H1 (cell line): ENCODE measurements around the gene SLC6A18. TPM values are rescaled to one million over a fixed set of nuclear protein-coding genes. Genes with fewer than 3 reads are reported as not detected.

Experiments
- CTCF ChIA-PET: fragments of 300-600 bp; sonication (Branson Sonifier 250); formaldehyde crosslinking; loops from one replicate; lab custom pipeline; 2021; ENCODE audit not compliant: partially characterized antibody; lab: Charles Lee
- POLR2A ChIA-PET: fragments of 300-600 bp; sonication (Branson Sonifier 250); formaldehyde crosslinking; loops from one replicate; lab custom pipeline; 2021; ENCODE audit warnings: inconsistent platforms; ENCODE audit not compliant: partially characterized antibody; lab: Charles Lee
- DNase-seq, 2 experiments: peaks; one replicate each; pipeline versions ENCODE4 v3.0.0 to v3.0.0-alpha.2; 2010 to 2022; ENCODE audit warnings: low spot score in 2 of 2, low read depth in 1 of 2, mixed read lengths in 1 of 2
- FAIRE-seq: peaks from 2 replicates; lab custom pipeline; 2011; peaks lifted over from hg19 to GRCh38; lab: Jason Lieb, UNC
- H2AFZ ChIP-seq: 2 replicates; pipeline ENCODE4 v1.8.1; 2012; ENCODE audit warnings: low read length, inconsistent platforms
- H2AK5ac ChIP-seq: 2 replicates; pipeline ENCODE4 v1.6.1; 2013; ENCODE audit warnings: low read depth, low read length
- H2BK120ac ChIP-seq: replicated peaks from 2 replicates; pipeline ENCODE3; 2013; ENCODE audit warnings: low read depth, low read length, inconsistent platforms
- H2BK12ac ChIP-seq: 2 replicates; pipeline ENCODE4 v1.6.1; 2013; ENCODE audit warnings: low read depth, low read length
- H2BK15ac ChIP-seq: 2 replicates; pipeline ENCODE4 v1.6.1; 2013; ENCODE audit warnings: low read length
- H2BK20ac ChIP-seq: 2 replicates; pipeline ENCODE4 v1.6.1; 2013; ENCODE audit warnings: low read length
- H2BK5ac ChIP-seq: 2 replicates; pipeline ENCODE4 v1.6.1; 2013; ENCODE audit warnings: low read depth, low read length
- H3K14ac ChIP-seq: 2 replicates; pipeline ENCODE4 v1.6.1; 2013; ENCODE audit warnings: inconsistent platforms; ENCODE audit not compliant: insufficient read length
- H3K18ac ChIP-seq: 2 replicates; pipeline ENCODE4 v1.6.1; 2013; ENCODE audit warnings: low read length; ENCODE audit errors: extremely low read depth
- H3K23ac ChIP-seq: 2 replicates; pipeline ENCODE4 v1.6.1; 2013; ENCODE audit warnings: inconsistent platforms; ENCODE audit not compliant: insufficient read length
- H3K23me2 ChIP-seq: 2 replicates; pipeline ENCODE4 v1.6.1; 2013; ENCODE audit warnings: low read depth, low read length
- H3K27ac ChIP-seq: 2 replicates; pipeline ENCODE4 v1.6.1; 2011; ENCODE audit warnings: low read depth, low read length, inconsistent platforms
- H3K27me3 ChIP-seq, 4 experiments: replicated peaks in 1 of 4; 1 replicate in 1 of 4; 2 replicates in 3 of 4; pipeline versions ENCODE4 v1.6.1 to v1.8.1; 2011 to 2013; ENCODE audit warnings: low read length in 3 of 4, mild to moderate bottlenecking in 3 of 4, inconsistent platforms in 2 of 4, mixed read lengths in 2 of 4, moderate library complexity in 1 of 4; ENCODE audit not compliant: control insufficient read depth in 3 of 4, insufficient read depth in 3 of 4; ENCODE audit errors: extremely low read depth in 1 of 4
- H3K36me3 ChIP-seq, 4 experiments: 2 replicates each; pipeline versions ENCODE4 v1.6.1 to v1.8.1; 2011 to 2013; ENCODE audit warnings: mild to moderate bottlenecking in 4 of 4, low read length in 3 of 4, moderate library complexity in 2 of 4, control low read depth in 1 of 4, inconsistent platforms in 1 of 4; ENCODE audit not compliant: insufficient read depth in 4 of 4, control insufficient read depth in 2 of 4
- H3K4ac ChIP-seq: replicated peaks from 2 replicates; pipeline ENCODE3; 2013; ENCODE audit warnings: low read length, low read depth, mixed read lengths, inconsistent platforms; ENCODE audit not compliant: insufficient read length
- H3K4me1 ChIP-seq, 4 experiments: replicated peaks in 1 of 4; 1 replicate in 1 of 4; 2 replicates in 3 of 4; pipeline versions ENCODE4 v1.6.1 to v1.8.1; 2011 to 2013; ENCODE audit warnings: low read length in 3 of 4, inconsistent platforms in 2 of 4, mixed read lengths in 1 of 4; ENCODE audit not compliant: insufficient read depth in 4 of 4, control insufficient read depth in 3 of 4
- H3K4me2 ChIP-seq, 2 experiments: 2 replicates each; pipeline versions ENCODE4 v1.6.1 to v1.8.1; 2011 to 2013; ENCODE audit warnings: low read depth in 2 of 2, low read length in 2 of 2, control low read depth in 1 of 2, inconsistent platforms in 1 of 2, mild to moderate bottlenecking in 1 of 2; ENCODE audit not compliant: insufficient read depth in 1 of 2
- H3K4me3 ChIP-seq, 4 experiments: fragments of 200-600, 300-600 bp in 1 of 4; sonication (generic), shearing (Covaris generic), sonication (Bioruptor Twin) in 1 of 4; 2 replicates each; pipeline versions ENCODE4 v1.5.1 to v1.8.1; 2011 to 2016; ENCODE audit warnings: low read length in 4 of 4, low read depth in 3 of 4, control low read depth in 2 of 4, inconsistent platforms in 2 of 4, mild to moderate bottlenecking in 2 of 4, mixed read lengths in 1 of 4, moderate library complexity in 1 of 4; ENCODE audit not compliant: insufficient read depth in 2 of 4; ENCODE audit errors: extremely low read depth in 1 of 4
- H3K56ac ChIP-seq: replicated peaks from 2 replicates; pipeline ENCODE3; 2013; ENCODE audit warnings: low read depth, mild to moderate bottlenecking, mixed read lengths, low read length, inconsistent platforms; ENCODE audit not compliant: insufficient read length
- H3K79me1 ChIP-seq: 2 replicates; pipeline ENCODE4 v1.6.1; 2013; ENCODE audit warnings: low read depth, low read length, control low read depth
- H3K79me2 ChIP-seq, 2 experiments: 2 replicates each; pipeline versions ENCODE4 v1.6.1 to v1.8.1; 2012 to 2013; ENCODE audit warnings: low read length in 2 of 2, mild to moderate bottlenecking in 2 of 2, inconsistent platforms in 1 of 2; ENCODE audit not compliant: insufficient read depth in 2 of 2, control insufficient read depth in 1 of 2
- H3K9ac ChIP-seq, 4 experiments: replicated peaks in 1 of 4; 1 replicate in 1 of 4; 2 replicates in 3 of 4; pipeline versions ENCODE4 v1.6.1 to v1.8.1; 2011 to 2013; ENCODE audit warnings: low read depth in 3 of 4, low read length in 3 of 4, control low read depth in 2 of 4, mild to moderate bottlenecking in 2 of 4, moderate library complexity in 2 of 4, inconsistent platforms in 1 of 4; ENCODE audit errors: extremely low read depth in 1 of 4
- H3K9me3 ChIP-seq, 2 experiments: 2 replicates each; pipeline versions ENCODE4 v1.6.1 to v1.8.1; 2012 to 2013; ENCODE audit warnings: mild to moderate bottlenecking in 2 of 2, moderate library complexity in 2 of 2, control low read depth in 1 of 2, inconsistent platforms in 1 of 2, low read depth in 1 of 2, low read length in 1 of 2, mixed read lengths in 1 of 2; ENCODE audit not compliant: insufficient read depth in 2 of 2
- H4K20me1 ChIP-seq, 2 experiments: replicated peaks in 1 of 2; 2 replicates each; pipeline versions ENCODE3 to v1.8.1; 2011 to 2013; ENCODE audit warnings: inconsistent platforms in 2 of 2, low read length in 2 of 2, mild to moderate bottlenecking in 1 of 2; ENCODE audit not compliant: insufficient read depth in 2 of 2, control insufficient read depth in 1 of 2
- H4K5ac ChIP-seq: 2 replicates; pipeline ENCODE4 v1.6.1; 2013; ENCODE audit warnings: low read length, low read depth, mixed read lengths, inconsistent platforms; ENCODE audit not compliant: insufficient read length
- H4K8ac ChIP-seq: 2 replicates; pipeline ENCODE4 v1.8.0; 2013; ENCODE audit warnings: mild to moderate bottlenecking, moderate library complexity, low read length, inconsistent platforms; ENCODE audit not compliant: insufficient read depth; ENCODE audit errors: extremely low read depth
- H4K91ac ChIP-seq: replicated peaks from 2 replicates; pipeline ENCODE3; 2013; ENCODE audit warnings: low read length, mixed read lengths, inconsistent platforms; ENCODE audit not compliant: insufficient read length
- HDAC6 ChIP-seq: IDR thresholded peaks from one replicate; pipeline ENCODE4 v1.7.1; 2012; ENCODE audit warnings: low read depth, mild to moderate bottlenecking, inconsistent platforms, low read length, moderate library complexity
- KDM1A ChIP-seq: fragments of 200-600, 300-600 bp; sonication (generic); IDR thresholded peaks from 2 replicates; pipeline ENCODE4 v1.7.1; 2016; ENCODE audit warnings: mild to moderate bottlenecking, low read length, borderline replicate concordance
- WGBS, 2 experiments: shearing (Covaris generic) in 1 of 2; methylation state at CpG; one replicate each; pipeline versions ENCODE4 v1.1.6 to v1.1.7; 2013 to 2015; ENCODE audit warnings: low lambda C conversion rate in 2 of 2, mixed read lengths in 2 of 2, inconsistent platforms in 1 of 2, low coverage in 1 of 2, missing lambda C conversion rate in 1 of 2; ENCODE audit not compliant: insufficient replicate concordance in 2 of 2, insufficient coverage in 1 of 2, insufficient read length in 1 of 2; ENCODE audit errors: extremely low coverage in 1 of 2, missing lambda C conversion rate in 1 of 2; 5-methylcytosine and 5-hydroxymethylcytosine counted together
- polyA plus RNA-seq, 7 experiments: library from polyadenylated mRNA; depleted of rRNA in 3 of 7; stranded (reverse) in 5 of 7; unstranded in 2 of 7; fragments of >200 nt in 5 of 7; fragments of 200-250 nt in 2 of 7; gene quantifications; 1 replicate in 5 of 7; 2 replicates in 1 of 7; 4 replicates in 1 of 7; pipeline versions ENCODE4 v1.2.1 to v1.2.3, GENCODE V29; 2011 to 2013; ENCODE audit warnings: missing spikeins in 2 of 7, mixed read lengths in 2 of 7
- total RNA-seq: library from RNA; stranded (reverse); fragmentation: NEBNext Ultra II Directional; extraction: Animal tissue kit (Norgen Biotek cat#: 25700); gene quantifications from 2 replicates; pipeline ENCODE4 v1.2.1, GENCODE V29; 2021

The SLC6A18 gene
- total and polyA plus RNA-seq, 2 of the 8 experiments (the other 6 are each of a cell fraction or from before 2014, with no cell fraction given), result not detected

DNA sequence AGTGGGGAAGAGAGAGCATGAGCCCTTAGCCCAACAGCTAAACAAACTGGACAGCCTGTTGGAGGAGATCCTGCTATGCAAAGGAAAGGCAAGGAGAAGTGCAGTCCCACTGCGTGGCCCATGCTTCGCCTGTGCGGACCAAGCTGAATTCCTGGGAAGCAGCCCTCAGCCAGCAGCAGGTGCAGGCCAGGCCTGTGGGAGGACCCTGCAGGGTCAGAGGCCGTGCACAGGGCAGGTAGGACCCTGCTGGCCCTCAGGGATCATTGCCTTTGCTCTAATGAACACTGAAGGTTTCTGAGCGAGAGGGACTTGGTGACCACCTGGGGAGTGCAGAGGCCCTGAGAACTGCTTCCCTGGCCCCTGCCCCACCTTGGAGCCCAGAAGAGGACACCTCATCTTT is 29.7 kb upstream of the SLC6A18 start:
- Histone ChIP-seq H4K5ac (no peak overlapping the region), H4K8ac (no peak overlapping the region), H3K23me2 (peaks cover 2% of the 10 kb centered on the region; the same call in 1 of the 2 replicates), H2BK5ac (no peak overlapping the region), H3K9ac (no peak overlapping the region), H3K18ac (no peak overlapping the region), H3K4me2 (no peak overlapping the region), H2AFZ (no peak overlapping the region), H2BK15ac (no peak overlapping the region), H4K20me1 (no peaks in the 10 kb centered on the region), H3K27ac (no peak overlapping the region), H3K56ac (no peak overlapping the region), H3K79me1 (no peaks in the 10 kb centered on the region), H3K4me1 (no peaks in the 10 kb centered on the region; a peak in 1 of 7 replicates), H2BK120ac (no peak overlapping the region), H2AK5ac (no peak overlapping the region), H3K9me3 (no peaks in the 10 kb centered on the region), H3K4me3 (no peak overlapping the region), H3K23ac (no peak overlapping the region), H3K4ac (no peak overlapping the region), H2BK20ac (no peak overlapping the region), H2BK12ac (no peak overlapping the region), H3K14ac (no peak overlapping the region), H3K27me3 (no peaks in the 10 kb centered on the region), H3K79me2 (no peaks in the 10 kb centered on the region), H4K91ac (no peak overlapping the region), H3K36me3 (no peaks in the 10 kb centered on the region)
- FAIRE-seq (no peak), DNase-seq (no peak)
- CTCF ChIA-PET, result interaction anchor here (1.3 to 2.4 kb wide), 2 partner anchors 11 to 28 kb away, joined by 3 to 6 read pairs; no protein-coding TSS in a partner anchor
- POLR2A ChIA-PET, result no interaction called here
- TF ChIP-seq KDM1A (no peak), HDAC6 (no peak)
- 90% methylated on average over 5 of the region's 5 CpGs; no CpG with 5 or more reads in 1 of the 2 experiments for whole genome bisulfite sequencing, 2 experiments
